GM19099 (cell line): Measurements from ENCODE around the gene PRR5.

Source experiments
- POLR2A ChIP-seq: IDR thresholded peaks from 3 replicates; pipeline ENCODE4 v1.6.1; 2011; ENCODE audit warnings: low read depth; ENCODE audit not compliant: insufficient read length; ENCODE audit errors: extremely low read depth

The PRR5 gene

DNA sequence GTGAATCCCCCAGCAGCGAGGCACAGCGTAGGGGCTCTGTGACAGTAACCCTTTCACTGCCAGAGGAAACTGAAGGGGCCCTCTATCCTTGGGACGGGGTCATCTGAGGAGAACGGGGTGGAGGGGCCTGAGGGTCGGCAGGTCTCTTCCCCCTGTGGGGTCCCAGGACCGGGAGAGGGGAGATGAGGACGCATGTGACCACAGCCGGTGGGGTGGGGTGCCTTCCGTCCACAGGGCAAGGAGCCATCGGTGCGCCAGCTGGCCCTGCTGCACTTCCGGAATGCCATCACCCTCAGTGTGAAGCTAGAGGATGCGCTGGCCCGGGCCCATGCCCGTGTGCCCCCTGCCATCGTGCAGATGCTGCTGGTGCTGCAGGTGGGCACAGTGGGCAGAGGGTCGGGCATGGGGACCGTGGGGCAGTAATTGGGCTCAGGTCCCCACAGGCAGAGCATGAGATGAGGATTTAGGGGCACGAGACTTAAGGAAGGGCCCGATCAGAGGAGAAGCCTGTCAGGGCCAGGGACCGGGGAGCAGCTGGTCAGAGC lies 30.1 kb downstream of the PRR5 start:
- no peak for TF ChIP-seq POLR2A

DNA sequence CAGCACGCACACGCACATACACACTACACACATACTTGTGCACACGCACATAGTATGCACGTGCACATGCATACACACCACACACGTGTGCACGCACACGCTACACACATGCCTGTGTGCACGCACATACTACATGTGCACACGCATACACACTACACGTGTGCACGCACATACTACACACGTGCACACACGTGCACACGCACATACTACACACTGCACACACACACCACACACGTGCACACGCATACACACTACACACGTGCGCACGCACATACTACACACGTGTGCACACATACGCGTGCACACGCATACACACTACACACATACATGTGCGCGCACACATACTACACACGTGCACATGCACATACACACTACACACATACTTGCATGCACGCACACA lies 30.7 kb downstream of the PRR5 start:
- TF ChIP-seq POLR2A: no peak

DNA sequence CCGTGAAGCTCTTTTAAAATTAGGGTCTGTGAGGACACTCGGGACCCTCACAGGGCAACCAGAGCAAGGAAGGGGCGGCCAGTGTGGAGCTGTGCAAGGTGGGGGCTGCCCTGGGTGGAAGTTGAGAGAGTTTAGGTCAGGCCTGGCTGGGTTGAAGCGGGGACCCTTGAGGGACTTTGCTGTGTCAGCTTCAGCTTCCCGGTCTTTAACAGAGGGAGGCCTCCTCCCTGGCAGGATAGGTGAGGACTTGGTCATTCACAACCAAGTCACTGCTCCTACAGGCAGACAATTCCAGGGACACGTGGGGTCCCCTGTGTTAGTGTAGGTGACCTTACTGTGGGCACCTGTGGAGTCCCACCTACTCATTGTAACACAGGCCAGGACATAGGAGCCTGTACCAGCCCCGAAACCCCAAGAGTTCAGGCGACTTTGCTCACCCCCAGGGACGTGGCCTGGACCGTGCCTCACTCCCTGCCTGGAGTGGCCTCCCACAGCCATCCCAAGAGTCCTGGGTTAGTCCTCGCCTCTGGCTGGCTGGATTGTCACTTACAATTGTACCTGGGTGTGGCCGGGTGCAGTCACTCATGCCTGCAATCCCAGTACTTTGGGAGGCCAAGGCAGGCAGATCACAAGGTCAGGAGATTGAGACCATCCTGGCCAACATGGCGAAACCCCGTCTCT lies 31.6 kb downstream of the PRR5 start:
- no peak for TF ChIP-seq POLR2A

DNA sequence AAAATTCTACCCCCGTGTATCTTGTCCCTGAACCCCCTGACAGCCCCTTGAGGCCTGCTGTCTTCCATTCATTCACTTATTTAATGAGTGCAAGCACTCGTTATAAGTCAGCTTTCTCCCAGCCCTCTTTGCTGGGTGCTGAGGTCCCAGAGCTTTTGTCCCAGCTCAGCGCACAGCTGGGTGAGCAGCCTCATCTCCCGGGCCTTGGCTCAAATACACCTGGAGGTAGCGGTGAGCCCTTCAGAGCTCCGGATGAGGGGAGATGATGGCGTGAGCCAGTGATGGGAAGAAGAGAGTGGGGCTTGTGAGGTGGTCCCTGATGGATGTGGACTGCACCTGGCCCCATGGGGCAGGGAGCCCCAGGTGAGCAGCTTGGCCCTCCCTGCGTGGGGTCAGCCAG lies 32.3 kb downstream of the PRR5 start:
- no peak for TF ChIP-seq POLR2A

DNA sequence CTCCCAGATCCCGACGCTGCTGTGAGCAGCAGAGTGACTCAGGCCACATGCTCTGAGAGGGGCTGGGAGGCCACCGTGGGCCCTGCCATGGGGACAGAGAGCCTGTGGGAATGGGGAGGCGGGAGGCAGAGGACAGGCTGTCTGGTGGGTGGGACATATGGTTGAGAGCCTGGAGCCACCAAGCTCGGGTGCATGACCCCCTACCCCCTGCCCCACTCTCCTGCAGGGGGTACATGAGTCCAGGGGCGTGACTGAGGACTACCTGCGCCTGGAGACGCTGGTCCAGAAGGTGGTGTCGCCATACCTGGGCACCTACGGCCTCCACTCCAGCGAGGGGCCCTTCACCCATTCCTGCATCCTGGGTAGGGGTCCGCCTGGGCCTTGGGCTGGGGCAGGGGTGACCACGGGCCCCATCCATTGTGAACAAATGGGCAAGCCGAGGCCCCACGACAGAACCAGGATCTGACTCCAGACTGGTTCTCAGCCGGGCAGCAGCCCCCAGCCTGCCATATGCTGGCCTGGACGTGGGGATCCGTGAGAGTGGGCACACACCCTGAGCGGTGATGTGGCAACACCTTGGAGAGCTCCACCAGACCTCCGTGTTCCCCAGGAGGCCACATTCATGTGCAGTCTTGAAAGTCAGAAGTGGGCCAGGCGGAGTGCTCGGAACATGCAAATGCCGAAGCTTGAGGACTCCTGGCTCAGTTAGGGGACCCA lies 33.0 kb downstream of the PRR5 start:
- no peak for TF ChIP-seq POLR2A

DNA sequence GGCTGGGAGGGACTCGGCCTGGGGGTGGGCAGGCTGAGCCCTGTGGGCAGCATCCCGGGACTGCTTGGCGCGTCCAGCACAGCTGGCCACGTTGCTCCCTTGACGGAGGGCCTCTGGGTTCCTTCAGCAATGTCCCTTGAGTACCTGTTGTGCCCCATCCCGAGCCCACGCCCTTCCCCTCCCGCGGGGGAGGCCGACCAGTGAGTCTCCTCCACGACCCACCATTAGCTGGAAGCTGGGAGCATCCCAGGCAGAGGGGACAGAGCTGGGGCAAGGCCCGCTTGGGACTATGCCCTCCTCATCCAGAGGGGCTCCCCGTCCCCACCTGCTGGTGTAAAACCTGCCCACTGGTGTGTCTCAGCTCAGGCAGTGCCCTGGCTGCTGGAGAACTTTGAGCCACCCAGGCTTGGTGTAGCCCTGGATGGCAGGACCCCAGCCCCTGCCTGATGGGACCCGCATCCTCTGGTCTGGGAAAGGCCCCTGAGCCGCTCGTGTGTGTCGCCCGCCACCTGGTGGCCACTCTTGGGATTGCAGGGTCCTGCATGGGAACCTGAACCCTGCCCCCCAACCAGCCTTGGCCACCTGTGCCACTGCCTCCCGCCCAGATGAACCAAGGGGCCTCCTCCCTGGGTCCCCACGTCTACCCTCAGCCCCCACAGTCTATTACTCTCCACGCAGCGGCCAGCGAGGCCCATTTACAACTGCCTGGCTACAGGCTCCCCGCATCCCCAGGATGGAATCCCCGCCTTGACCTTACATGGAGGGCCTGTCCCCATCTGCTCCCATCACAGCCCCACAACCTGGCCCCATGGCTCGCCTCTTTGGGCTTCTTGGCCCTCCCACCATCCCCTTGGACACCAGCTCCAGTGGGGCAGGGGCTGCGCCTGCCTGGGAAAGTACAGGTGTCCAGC lies 33.8 kb downstream of the PRR5 start:
- TF ChIP-seq POLR2A: no peak

DNA sequence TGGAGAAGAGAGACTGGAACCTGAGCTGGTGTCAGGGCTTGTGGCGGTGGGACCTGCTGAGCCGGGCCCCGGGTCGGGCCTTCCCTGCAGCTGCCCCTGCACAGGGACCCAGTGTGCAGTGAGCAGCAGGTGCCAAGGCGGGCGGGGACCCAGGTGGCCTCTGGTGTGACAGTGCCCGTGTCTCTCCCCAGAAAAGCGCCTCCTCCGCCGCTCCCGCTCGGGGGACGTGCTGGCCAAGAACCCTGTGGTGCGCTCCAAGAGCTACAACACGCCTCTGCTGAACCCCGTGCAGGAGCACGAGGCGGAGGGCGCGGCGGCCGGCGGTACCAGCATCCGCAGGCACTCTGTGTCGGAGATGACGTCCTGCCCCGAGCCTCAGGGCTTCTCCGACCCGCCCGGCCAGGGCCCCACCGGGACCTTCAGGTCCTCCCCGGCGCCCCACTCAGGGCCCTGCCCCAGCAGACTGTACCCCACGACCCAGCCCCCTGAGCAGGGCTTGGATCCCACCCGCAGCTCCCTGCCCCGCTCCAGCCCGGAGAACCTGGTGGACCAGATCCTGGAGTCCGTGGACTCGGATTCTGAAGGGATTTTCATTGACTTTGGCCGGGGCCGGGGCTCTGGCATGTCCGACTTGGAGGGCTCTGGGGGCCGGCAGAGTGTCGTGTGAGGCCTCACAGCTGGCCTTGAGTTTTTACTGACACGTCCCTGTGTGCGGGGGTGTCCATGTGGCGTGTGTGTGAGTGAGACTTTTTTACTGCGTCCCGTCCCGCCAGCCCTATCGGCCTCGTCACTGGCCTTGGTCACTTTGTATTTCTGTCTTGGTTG lies 34.8 kb downstream of the PRR5 start:
- no peak for TF ChIP-seq POLR2A

DNA sequence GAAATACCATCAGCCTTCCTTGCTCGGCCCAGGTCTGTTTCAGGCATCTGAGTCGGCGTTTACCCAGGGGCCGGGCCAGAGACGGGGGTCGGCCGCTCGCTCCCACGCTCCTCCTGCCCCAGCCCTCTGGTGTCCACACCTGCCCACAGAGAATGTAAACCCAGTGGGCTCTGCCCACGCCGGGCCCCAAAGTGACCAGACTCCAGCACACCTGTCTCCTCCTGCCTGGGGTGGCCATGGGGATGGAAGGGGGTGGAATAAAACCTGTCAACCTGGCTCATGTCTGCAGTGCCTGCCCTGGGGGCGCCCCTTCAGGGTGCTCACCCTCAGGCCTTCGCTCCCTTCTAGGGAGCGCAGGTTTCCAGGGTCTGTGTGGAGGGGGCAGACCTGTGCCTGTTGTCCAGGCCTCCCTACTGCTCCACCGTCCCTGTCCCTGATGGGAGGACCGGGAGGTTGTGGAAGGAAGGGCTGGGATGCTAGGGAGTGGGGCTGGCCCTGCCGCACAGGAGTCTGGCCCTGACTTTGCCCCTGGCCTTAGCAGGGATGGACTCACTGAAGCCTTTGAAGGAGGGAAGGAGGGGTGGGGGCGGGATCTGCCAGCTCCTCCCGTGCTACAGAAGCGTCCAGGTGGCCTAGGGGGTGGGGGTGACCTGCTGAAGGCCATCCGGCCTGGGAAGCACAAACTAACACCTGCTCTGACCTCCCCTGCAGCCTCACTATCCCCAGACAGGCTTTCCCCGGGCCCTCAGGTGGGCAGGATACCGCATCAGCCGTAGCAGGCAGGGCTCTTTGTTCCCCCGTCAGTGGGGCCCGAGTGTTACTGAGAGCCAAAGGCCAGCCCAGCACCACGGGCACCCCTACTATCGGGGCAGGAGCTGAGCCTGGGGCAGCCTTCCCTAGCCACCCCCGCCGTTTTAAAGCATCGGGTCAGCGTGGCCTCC lies 35.7 kb downstream of the PRR5 start:
- no peak for TF ChIP-seq POLR2A

DNA sequence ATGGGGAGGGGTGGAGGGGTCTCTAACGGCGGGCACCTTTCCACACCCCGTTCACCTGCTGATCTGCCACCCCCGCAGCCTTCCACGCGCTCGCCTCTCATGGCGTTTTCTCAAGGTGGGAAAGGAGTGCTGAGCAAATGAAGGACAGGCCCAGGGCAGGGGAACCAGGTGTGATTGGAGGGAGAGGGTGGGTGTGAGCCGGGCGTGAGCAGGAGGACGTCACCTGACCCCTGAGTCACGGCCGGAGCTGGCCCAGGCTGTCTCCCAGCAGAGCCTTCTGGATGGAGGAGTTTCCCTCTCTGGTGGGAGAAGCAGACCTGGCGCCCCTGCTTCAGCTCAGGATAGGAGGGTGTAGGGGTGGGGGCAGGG lies 36.3 kb downstream of the PRR5 start:
- TF ChIP-seq POLR2A: no peak

DNA sequence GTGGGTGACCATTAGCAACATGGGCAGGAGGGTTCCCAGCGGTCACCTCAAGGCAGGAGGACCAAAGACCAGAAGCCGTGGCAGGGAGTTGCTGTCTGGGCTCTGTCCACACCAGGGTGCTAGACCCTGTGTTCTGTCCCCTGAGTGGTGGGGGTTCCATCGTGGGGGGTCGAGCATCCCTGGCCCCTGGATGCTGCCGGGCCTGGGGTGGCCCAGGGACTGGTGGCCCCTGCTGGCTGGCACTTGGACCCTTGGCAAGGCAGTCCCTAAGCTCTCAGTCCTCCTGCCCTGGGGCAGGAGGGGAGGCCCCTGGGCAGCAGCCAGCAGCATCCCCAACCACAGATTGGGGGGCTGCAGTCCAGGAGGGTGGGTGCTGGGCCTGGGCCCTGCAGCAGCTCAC lies 37.0 kb downstream of the PRR5 start:
- no peak for TF ChIP-seq POLR2A

DNA sequence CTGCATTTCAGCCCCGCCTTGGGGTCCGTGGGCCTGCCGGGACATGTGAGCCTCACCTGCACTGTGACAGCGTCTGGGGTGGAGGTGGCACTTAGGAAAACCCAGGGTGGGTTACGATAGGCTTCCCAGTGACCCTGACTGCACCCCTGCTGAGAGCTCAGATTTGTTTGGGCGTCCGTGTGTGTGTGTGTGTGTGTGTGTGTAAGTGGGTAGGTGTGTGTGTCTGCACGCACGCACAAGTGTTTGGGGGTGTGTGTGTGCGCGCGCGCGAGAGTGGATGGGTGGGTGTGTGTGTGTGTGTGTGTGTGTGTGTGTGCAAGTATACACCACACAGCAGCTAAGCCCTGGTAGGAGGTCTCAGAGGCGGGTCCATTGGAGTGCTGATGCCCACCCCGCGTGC lies 38.3 kb downstream of the PRR5 start:
- TF ChIP-seq POLR2A: no peak

DNA sequence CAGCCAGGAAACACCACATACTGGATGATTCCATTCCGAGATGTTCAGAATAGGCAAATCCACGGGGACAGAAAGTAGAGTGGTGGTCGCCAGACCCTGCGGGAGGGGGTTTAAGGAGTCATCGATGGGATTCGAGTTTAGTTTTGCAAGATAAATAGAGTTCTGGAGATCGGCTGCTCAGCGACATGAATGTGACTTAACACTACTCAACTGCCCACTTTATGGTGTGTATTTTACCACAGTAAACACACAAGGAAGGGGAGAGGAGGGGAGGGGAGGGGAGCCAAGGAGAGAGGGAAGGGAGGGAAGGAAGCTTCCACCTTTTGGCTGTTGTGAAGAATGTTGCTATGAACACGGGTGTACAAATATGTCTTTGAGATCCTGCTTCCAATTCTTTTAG lies 39.9 kb downstream of the PRR5 start:
- TF ChIP-seq POLR2A: no peak

DNA sequence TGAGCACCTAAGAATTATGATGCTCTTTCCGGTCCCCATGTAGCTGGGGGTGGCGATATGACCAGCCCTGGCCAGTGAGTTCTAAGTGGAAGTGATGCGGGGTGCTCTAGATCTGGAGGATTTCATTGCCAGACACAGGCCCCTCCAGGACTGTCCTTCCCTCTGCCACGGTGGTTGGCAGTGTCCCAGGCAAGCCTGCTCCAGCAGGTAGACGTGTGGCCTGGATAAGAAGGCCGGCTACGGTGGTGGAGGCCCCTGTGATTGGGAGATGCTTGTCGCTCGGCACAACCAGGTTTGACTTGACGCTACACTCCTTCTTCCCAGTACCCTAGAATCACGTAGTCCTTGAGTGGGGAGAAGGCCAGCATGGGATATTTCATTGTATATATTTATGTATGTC lies 41.2 kb downstream of the PRR5 start:
- TF ChIP-seq POLR2A: no peak
